GM12873 (cell line): Measurements from ENCODE around the gene MCCD1.

ENCODE experiments used
- TF ChIP-seq, protein P1 (sequence below): IDR thresholded peaks from 2 replicates; pipeline ENCODE4 v1.5.1; 2012; ENCODE audit warnings: low read depth, mild to moderate bottlenecking, moderate library complexity, low read length, control low read depth; ENCODE audit not compliant: insufficient read depth; ENCODE audit errors: missing control alignments

MCCD1 gene, protein sequence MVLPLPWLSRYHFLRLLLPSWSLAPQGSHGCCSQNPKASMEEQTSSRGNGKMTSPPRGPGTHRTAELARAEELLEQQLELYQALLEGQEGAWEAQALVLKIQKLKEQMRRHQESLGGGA

DNA sequence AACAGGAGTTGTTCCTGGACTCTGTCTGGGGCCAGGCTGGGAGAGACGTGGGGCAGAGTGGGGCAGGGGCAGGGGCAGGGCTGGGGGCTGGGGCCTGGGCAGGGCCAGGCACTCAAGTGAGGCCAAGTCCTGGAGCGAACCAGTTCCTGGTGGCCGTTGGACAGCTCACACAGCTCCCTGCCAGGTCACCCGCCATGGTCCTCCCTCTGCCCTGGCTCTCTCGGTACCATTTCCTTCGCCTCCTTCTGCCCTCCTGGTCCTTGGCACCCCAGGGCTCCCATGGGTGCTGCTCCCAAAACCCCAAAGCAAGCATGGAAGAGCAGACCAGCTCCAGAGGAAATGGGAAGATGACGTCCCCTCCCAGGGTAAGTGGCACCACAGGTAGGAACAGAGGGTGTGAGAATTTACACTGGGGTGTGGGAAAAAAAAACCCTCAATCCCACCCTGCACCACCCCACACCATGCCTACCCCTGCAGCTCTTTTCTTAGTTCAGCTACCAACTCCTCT is at the start of gene MCCD1:
TSS of gene MCCD1 (plus strand) at position 142 of the 508 bp plus-strand sequence. CDS start at position 195, 53 bp downstream.
- TF ChIP-seq, protein P1, sequence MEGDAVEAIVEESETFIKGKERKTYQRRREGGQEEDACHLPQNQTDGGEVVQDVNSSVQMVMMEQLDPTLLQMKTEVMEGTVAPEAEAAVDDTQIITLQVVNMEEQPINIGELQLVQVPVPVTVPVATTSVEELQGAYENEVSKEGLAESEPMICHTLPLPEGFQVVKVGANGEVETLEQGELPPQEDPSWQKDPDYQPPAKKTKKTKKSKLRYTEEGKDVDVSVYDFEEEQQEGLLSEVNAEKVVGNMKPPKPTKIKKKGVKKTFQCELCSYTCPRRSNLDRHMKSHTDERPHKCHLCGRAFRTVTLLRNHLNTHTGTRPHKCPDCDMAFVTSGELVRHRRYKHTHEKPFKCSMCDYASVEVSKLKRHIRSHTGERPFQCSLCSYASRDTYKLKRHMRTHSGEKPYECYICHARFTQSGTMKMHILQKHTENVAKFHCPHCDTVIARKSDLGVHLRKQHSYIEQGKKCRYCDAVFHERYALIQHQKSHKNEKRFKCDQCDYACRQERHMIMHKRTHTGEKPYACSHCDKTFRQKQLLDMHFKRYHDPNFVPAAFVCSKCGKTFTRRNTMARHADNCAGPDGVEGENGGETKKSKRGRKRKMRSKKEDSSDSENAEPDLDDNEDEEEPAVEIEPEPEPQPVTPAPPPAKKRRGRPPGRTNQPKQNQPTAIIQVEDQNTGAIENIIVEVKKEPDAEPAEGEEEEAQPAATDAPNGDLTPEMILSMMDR, result no peak

DNA sequence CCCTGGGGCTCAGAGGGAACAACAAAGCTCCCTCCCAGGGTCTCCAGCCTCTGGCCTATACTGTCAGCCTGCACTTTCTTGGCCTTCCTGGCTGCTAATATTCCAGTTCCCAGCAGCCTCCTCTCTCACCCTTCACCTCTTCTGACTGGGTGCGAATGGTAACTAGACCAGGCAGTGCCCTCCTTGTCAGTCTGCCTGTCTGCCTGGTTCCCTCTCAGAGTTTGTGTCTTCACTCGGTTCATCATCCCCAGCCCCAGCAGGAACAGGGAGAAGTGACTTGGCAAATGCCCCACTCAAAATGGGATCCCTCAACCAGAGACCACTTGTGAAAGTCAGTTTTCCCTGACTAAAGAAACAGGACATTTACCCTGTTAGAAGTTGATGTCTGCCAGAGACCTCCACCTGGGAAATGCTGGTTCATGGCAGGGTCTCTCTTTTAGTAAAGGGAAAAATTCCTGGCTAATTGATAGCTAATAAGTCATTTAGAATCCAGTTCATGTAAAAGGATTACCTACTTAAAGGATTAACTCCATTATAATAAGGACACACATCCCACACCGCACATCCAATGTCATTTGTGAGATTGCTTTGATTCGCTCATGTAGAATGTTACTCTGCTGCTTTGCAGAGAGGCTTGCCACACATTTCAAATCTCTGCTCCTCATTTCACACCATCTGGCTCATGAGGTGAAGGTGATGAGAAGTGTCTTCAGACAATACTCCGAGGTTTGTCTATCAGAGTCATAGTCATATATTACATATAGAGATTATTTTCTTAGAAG is 49.4 kb upstream of the MCCD1 start:
- TF ChIP-seq, protein P1, result no peak

DNA sequence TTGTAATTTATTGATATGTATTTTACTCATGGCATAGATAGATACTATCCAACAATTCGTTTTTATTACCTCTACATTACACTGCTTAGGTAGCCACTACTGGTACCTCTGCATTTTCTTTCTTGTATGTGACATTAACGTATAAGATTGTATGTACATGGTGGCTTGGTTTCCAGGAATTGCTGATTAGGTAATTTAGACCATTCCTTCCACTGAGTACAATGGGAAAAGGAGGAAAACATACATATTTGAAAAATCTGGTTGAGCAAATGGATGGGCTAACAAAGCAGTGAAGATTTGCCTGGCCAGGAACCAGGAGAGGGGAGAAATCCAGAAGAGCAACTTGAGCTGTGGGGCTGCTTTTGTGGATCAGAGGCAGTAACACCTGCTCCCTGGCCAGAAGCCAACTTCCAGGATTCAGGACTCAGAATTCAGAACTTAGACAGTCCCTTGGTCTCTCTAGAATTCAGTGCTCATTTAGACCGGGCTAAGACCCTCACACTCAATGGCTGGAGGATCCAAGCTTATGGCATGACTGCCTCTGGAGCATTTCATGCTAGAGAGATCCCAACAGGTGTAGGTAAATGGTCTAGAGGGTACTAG is 48.7 kb upstream of the MCCD1 start:
- TF ChIP-seq, protein P1, result no peak

DNA sequence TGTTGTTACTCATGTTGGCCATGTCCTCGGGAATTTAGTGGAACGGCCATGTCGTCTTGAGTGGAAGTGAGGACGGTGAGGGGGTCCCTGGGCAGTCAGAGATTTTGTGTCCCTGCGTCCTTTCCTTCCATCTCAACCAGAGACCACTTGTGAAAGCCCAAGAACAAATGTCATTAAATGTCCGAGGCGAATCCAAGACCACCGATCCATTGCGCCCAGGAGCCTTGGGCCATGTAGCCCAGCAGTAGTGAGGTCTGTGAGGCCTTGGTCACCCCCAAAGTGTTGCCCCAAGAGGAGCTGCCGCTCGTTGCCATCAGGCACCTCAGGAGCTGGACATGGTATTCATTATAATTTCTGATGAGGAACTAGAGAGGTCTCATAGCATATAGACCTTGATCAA is 48.2 kb upstream of the MCCD1 start:
- TF ChIP-seq, protein P1, result no peak

DNA sequence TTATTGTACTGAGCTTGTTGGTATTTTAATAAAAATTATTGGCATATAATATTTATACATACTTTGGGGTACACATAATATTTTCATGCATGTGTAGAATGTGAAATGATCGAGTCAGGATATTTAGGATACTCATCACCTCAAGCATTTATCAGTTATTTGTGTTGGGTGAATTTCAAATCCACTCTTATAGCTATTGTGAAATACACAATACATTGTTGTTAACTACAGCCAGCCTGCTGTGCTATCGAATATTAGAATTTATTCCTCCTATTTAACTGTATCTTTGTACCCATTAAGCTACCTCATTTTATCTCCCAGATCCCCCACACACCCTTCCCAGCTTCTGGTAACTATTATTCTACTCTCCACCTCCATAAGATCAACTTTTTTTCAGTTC is 45.4 kb upstream of the MCCD1 start:
- TF ChIP-seq, protein P1, result no peak

DNA sequence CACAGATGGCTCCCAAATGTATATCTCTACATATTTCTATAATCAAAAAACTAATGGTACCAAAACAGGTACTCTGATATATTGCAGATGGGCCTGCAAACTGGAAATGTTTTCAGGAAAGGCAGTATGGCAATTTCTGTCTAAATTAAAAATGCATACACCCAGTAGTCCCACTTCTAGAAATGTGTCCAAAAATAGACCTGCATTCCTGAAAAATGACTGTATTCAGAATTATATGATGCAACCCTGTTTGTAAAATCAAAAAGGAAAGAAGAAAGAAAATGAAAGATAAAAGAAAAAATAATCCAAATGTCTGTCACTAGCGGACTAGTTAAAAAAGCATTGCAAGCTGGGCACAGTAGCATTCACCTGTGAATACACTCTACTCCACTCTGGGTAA is 43.7 kb upstream of the MCCD1 start:
- TF ChIP-seq, protein P1, result no peak

DNA sequence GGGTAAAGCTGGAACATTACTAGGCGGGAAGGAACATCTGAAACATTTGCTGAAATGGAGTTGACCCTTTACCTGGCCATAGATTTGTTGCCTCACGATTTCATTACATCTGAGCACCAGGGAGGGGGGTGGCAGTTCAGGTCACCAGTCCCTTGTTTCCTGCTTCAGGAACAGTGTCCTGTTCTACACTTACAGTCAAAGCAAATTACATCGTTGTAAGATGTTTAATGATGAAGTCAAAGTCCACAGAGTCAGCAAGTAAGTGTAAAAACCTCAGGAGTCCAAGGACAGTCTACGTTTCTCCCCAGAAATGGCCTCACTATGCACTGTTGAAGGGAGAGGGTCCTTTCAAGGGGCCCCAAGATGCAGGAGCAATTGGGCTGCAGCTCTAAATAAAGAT is 39.7 kb upstream of the MCCD1 start:
- TF ChIP-seq, protein P1, result no peak
